Epithelial cell of proximal tubule (primary cell): Measurements from ENCODE around the gene UST. TPM values are rescaled to one million over a fixed set of nuclear protein-coding genes. Genes with fewer than 3 reads are reported as not detected.

Experiments used
- DNase-seq: peaks from one replicate; pipeline ENCODE4 v3.0.0-alpha.2; 2011; ENCODE audit warnings: low read depth
- H3K4me3 ChIP-seq: 2 replicates; pipeline ENCODE4 v1.5.1; 2011; ENCODE audit warnings: low read depth, mild to moderate bottlenecking, low read length
- CTCF ChIP-seq: conservative IDR thresholded peaks from 2 replicates; pipeline ENCODE4 v1.5.1; 2012; ENCODE audit warnings: low read depth, mild to moderate bottlenecking, low read length
- total RNA-seq: library from RNA; depleted of rRNA; stranded (reverse); fragments of >200 nt; gene quantifications from 2 replicates; pipeline ENCODE4 v1.2.3, GENCODE V29; 2015

UST gene
- total RNA-seq, 1 donor from 2014 or later: 1.1 TPM

GRCh38 chr6:148735989-148736388 lies 10.8 kb upstream of the UST start:
- TF ChIP-seq CTCF: no peak
- no peak overlapping the region for H3K4me3 ChIP-seq
- no peak for DNase-seq

DNA sequence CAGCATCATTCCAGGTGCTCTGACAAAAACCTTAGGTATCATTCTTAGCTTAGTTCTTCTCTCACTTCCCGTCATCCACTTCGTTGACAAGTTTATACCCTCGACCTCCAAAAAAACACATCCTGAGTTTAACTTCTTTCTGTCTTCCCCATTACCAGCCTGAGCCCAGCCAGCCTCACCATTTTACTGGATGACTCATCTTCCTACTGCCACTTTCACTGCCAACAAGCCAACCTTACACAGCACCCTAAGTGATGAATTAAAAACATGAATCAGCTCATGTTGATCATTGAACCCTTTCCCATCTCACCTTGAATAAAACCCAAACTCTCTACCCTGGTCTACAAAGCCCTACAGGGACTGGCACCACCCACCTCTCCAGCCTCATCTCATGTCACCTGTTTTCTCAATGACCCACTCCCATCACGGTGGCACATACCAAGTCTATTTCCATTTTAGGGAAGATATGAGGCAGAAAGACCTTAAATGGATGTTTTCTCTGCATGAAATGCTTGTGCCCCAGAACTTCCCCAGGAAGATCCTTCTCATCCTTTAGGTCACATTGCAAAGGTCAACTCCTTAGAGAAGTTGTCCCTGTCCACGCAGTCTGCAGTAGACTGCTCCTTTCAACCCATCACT lies 9.9 kb upstream of the UST start:
- H3K4me3 ChIP-seq: no peak overlapping the region
- DNase-seq: no peak
- no peak for TF ChIP-seq CTCF

DNA sequence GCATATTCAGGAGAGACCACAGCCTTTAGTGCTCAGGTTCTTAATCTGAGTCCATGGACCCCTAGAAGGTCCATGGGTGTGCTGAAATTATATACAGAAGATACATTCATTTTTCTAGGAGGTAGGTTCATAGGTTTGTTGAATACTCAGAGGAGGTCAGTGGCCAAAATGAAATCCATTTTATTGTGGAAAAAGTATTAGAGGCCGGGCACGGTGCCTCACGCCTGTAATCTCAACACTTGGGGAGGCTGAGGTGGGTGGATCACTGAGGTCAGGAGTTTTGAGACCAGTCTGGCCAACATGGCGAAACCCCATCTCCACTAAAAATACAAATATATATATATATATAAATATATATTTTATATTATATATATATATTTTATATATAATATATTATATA lies 9.0 kb upstream of the UST start:
- TF ChIP-seq CTCF: no peak
- H3K4me3 ChIP-seq: no peak overlapping the region
- no peak for DNase-seq

GRCh38 chr6:148738946-148739821 lies 7.6 kb upstream of the UST start:
- H3K4me3 ChIP-seq: no peak overlapping the region
- no peak for DNase-seq
- no peak for TF ChIP-seq CTCF

DNA sequence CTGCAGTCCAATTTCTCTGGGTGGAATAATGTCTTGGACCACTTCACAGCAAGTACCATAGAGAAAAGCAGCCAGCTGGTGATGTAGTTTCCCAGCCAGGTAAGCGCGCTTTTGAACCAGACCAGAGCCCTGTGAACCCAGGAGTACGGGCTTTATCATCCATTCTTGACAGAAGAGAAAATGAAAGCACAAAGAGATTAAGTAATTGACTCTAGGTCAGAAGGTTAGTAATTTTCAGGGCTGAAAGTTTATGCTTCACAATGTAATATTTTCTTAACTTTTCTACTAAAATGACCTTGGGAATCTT lies 7.1 kb upstream of the UST start:
- no peak for TF ChIP-seq CTCF
- no peak for DNase-seq
- H3K4me3 ChIP-seq: no peak overlapping the region

DNA sequence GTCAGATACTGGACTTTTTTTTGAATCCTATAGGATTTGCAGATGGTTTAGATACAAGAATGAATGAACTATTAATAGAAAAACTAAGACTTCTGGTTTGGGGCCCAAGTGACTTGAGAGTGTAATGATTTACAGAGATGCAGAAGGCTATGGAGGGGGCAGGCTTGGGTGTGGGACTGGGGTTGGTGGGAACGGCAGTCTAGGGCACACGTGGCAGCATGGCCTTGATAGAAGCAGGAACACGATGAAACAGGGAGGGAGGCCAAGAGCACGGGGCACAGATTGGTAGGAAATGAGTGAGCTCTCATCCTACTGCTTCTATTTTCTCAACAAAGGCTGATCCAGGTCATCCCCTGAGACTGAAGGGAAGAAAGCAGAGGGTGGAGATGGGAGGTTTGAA lies 3.4 kb upstream of the UST start:
- DNase-seq: no peak
- no peak for TF ChIP-seq CTCF
- no peak overlapping the region for H3K4me3 ChIP-seq

- H3K4me3 ChIP-seq: peak overlapping the region; percentile 63
- DNase-seq: no peak
- no peak for TF ChIP-seq CTCF
Measured at GRCh38 chr6:148745926-148746325, 904 bp upstream of the UST start.
